DMS153 (cell line): ENCODE data around the gene ITPR2.
A peak's percentile ranks its signal among the peaks of the same experiment; 100 is the strongest.
"Not testable (repeated sequence)": the region's sequence is repeated elsewhere in the genome, so short reads cannot be mapped to it uniquely, and the experiment has no call there.

ENCODE experiments used
- DNase-seq: peaks from one replicate; lab custom pipeline; 2025; lab: John Stamatoyannopoulos, UW

The ITPR2 gene

DNA sequence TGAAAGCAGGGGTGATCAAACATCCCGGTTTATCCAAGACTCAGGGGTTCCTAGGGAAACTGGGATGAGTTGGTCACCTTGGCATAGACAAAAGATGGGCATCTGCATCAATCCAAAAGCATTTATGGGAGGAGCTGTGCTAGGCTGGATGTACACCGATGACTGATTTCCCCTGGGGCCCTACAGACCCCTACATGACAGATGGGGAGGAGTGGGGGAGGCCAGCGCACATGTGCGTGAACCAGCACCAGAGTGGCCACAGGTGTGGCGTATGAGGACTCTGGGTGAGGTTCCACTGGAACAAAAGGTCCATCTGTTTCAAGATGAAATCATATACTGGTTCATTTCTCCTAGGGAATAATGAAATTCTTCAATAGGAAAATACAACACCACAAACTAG is 210.4 kb downstream of the ITPR2 start:
- DNase-seq, result no peak

DNA sequence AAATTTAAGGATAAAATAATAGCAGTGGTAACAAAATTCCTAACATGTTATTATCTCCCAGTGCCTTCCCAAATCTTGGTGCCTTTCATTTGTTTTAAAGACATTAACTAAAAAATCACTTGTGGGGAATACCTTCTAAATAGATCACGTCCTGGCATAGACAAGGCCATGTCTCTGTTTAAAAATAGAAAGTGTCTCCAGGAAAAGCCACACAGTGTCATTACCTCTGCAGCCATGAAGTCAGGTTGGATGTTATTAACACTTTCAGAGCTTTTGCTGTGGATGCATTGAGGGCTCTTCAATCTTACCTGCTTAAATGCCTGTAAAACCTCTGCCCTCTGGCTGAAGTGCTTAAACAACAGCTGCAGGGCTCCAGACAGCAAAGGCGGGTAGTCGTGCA is 211.1 kb downstream of the ITPR2 start:
- peak; percentile 52 for DNase-seq

DNA sequence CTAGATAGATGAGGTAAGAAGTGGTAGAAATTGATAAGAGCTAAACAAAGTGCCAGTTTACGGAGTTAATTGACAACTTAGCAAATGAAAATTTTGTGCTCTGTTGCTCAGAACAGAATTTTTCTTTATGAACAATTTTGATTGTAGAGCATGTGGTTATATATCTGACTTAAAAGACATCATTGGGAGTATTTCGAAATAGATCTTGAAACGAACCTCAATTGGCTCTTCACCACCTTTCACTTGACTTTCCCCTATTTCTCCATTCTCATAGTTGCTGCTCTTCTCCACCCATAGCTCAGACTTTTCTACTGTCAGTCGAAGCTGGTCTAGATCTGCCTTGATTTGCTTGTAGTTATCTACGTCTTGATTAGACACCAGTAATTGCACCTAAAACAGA is 212.1 kb downstream of the ITPR2 start:
- DNase-seq, result no peak

DNA sequence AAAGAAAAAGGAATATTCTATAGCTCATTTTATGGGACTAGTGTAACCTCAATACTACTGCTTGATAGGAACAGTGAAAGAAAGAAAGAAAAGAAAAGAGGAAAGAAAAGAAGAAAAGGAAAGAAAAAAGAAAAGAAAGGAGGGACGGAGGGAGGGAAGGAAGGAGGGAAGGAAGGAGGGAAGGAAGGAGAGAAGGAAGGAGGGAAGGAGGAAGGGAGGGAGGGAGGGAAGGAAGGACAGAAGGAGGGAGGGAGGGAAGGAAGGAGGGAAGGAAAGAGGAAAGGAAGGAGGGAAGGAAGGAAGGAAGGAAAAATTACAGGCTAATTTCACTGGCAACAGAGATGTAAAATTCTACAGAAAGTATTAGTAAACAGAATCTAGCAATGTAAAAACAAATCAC is 215.5 kb downstream of the ITPR2 start:
- no peak for DNase-seq

GRCh38 chr12:26614011-26614616 is 218.9 kb downstream of the ITPR2 start:
- DNase-seq, result no peak

DNA sequence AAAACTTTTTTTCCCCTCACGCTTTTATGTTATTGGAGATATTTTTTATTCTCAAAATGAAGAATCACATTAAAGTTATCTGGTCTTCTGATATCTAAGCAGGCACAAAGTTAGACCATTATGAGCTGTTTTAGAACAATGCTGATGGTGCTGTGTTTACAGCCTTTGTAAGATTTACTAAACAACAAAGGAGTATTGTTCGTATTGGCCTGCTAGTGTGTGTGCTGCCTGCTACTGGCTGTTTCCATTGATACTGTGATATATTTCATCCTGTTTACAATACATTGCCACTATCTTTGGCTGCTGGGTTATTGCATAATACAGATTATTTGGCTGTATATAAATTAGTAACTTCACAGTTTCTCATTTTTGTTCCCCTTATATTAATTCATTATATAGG is 220.8 kb downstream of the ITPR2 start:
- DNase-seq, result no peak

- no peak for DNase-seq
Measured at GRCh38 chr12:26611598-26611997, 221.4 kb downstream of the ITPR2 start.

DNA sequence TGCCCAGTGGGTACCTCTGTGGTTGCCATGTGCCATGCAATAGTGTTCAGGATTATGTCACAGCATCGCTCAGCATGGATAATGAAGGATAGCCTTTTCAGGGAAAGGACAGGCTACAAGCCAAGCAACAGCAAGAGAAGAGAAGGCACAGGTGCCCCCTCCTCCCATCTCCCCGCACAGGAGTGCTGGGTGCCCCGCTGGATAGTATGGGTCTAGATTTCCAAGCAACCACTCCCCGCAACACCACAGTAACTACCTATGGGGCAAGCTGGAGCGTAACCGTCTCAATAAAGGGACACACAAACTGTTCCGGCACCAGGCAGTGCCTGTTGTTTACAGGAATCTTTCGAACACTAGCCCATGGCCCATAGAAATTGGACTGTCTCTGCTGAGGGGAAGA is 222.2 kb downstream of the ITPR2 start:
- no peak for DNase-seq

DNA sequence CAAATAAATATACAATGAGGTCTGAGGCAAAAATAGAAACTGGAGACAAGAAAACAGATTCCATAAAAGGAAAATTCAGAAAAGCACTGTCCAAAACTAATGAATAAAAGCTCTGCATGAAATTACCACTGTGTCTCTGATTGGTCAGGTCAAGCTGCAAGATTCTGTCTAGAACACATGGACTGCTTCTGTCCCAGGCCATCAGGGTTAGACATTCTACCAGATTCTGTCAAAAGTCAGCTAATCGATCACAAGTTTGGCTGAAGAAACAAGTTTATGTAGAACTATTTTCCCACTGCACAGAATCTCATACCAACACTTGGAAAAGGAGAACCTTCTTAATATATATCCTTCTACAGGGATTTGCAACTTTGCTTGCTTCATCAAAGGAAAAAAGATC is 223.0 kb downstream of the ITPR2 start:
- no peak for DNase-seq

GRCh38 chr12:26608706-26609105 is 224.3 kb downstream of the ITPR2 start:
- no peak for DNase-seq

DNA sequence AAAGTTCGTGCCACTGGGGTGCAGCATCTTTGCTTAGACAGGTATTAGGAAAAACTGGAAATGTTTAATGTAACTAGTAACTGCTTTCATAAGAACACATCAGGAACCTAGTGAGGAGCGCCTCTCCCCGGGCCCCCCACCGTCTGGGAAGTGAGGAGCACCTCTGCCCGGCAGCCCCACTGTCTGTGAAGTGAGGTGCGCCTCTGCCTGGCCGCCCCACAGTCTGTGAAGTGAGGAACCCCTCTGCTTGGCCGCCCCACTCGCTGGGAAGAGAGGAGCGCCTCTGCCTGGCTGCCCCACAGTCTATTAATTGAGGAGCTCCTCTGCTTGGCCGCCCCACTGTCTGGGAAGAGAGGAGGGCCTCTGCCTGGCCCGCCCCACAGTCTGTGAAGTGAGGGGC is 224.7 kb downstream of the ITPR2 start:
- no peak for DNase-seq

- no peak for DNase-seq
Measured at GRCh38 chr12:26606911-26607310, 226.1 kb downstream of the ITPR2 start.

GRCh38 chr12:26604813-26605212 is 228.2 kb downstream of the ITPR2 start:
- DNase-seq, result not testable (repeated sequence)

DNA sequence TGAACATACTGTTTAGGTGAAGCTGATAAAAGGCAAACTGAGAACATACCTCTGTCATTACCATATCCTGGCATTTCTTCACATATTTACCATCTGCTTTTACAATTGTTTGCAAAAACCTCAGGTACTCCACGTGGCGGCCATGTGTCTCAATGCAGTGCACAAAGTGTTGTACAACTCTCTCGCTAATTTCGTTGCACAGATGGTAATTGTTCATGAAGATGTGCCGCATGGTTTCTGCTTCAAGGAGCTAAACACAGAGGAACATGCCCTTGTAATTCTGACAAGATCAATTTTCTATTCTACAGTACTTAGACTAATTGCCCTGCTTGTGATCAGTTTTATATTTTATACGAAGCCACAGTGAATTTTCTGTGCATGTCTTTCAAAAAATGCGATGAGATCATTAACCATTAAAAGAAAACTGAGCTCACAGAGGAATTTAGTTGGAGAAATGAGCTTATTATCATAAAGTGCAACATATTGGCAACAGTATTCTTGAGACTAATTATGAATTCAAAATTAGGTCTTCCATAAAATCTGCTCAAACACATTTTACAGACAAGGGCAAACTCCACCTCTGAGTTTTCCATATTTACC is 233.8 kb downstream of the ITPR2 start:
- no peak for DNase-seq

GRCh38 chr12:26595806-26596205 is 237.2 kb downstream of the ITPR2 start:
- no peak for DNase-seq

DNA sequence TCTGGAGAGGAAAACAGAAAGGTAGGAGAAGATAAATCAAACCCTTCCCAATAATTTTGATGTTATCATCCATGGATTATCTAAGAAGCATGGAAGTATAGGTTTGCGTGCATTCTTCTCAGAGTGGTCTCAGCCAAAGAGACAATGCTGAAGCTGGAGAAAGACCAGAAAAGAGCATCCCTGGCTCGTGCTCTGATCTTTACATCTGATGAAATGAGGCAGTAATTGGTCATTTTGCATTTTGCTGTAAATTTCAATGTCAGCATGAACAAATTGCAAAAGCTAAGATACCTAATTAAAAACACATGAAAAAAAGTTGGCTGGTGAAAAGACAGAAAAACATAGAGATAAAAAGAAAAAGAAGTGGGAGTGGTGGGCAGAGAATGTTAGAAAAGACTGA is 252.4 kb downstream of the ITPR2 start:
- no peak for DNase-seq

DNA sequence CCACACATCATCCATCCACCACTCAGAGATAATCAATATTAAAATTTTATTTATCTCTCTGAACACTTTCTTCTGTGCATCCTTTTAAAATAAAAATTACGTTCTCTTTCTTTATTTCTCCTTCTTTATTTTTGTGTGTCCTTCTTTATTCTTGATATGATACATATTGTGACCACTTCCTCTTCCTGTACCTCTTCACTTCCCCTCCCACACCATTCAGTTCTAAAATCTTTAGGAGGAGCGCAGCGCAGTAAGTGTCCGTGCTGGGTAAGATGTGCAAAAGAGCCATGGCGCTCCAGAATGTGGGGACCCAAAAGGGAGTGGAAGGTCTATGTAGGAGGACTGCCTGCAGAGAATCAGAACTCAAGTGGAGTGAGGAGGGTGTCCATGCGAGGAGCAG is 256.7 kb downstream of the ITPR2 start:
- DNase-seq, result no peak

- DNase-seq, result no peak
Measured at GRCh38 chr12:26573225-26573909, 259.6 kb downstream of the ITPR2 start.

DNA sequence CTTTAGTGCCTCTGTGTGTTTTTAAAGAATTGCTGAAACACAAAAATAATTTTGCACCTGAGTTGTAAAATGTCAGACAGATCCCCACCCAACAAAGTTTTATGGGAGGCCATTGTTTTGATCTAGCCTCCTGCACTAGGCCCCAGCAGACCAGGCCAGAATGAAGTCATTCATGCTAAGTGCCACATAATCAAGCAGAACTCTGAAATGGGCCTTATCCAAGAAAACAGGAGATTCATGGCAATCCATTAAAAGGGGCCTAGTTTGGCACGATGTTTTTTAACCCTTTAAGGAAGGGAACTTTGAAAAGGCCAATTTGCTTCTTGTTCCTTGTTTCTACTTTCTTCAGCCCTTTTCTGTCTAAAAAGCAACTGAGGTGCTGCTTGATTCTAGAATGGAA is 260.9 kb downstream of the ITPR2 start:
- no peak for DNase-seq

GRCh38 chr12:26571560-26571959 is 261.4 kb downstream of the ITPR2 start:
- no peak for DNase-seq

DNA sequence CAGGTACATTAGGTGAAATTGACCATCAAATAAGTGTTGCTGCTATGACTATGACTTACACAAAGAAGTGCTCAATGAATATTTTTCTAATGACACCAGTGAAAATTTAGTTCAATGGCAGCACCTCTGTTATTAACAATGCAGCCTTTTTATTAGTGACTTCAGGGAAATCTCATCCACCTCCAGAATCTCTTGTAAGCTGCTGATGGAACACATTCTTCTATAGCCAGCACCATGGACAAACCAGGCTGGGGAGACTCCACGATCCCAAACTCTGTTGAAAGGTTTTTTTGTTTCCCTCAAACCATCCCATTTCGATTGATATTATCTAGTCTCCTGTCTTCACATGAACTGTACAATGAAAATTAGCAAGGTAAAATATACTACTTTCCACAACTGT is 265.9 kb downstream of the ITPR2 start:
- DNase-seq, result no peak

DNA sequence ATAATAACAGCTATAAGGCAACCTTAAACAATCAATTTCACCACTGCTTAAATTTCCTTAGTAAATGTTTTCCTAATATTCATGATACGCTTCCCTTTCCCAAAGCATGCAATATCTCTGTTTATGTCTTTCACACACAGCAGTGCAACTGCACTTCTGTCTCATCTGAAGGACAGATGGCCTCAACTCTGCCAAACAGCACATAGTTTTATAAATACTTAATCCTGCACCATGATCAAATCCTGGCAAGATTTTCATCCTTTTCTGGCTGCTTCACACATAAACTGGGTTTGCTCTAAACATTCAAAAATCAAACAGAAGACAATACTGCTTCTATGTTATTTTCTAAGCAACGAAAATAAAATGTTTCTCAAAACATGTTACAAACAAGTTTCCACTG is 266.3 kb downstream of the ITPR2 start:
- no peak for DNase-seq

GRCh38 chr12:26566186-26566585 is 266.8 kb downstream of the ITPR2 start:
- DNase-seq, result no peak

DNA sequence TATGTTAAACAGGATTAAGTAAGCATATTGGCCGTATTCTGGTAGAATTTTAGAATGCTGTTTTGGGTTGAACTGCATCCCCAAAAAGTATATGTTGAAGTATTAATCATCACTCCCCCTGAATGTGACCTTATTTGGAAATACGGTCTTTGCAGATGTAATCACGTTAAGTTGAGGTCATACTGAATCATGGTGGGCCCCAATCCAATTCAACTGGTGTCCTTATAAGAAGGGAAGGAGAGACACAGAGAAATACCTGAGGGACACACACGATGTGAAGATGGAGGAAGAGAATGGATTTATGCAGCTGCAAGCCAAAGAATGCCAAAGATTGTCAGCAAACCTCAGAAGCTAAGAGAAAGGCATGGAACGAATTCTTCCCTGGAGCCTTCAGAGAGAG is 268.6 kb downstream of the ITPR2 start:
- DNase-seq, result no peak
